ENCODE measurements around the gene ZDHHC22. TPM values are rescaled to one million over a fixed set of nuclear protein-coding genes. Genes with fewer than 3 reads are reported as not detected.

The ZDHHC22 gene
- polyA plus RNA-seq (2012; ENCODE audit: insufficient read length, low read depth): 0.40 TPM

GRCh38 chr14:77141214-77142004, at the start of gene ZDHHC22:
ZDHHC22 (minus strand) TSS chr14:77141791; CDS start chr14:77139738, 2,053 bp downstream.
- no peak for TF ChIP-seq TAF1 (IDR thresholded peaks at IDR 0.05; ENCODE audit: borderline replicate concordance, insufficient read depth, low read length)
- TF ChIP-seq REST (IDR thresholded peaks at IDR 0.05; ENCODE audit: insufficient read depth in 1 of 2, low read depth in 2 of 2, low read length in 2 of 2): peak in 1 of 2 experiments; percentile 67; a peak in 2 of 4 replicates

GRCh38 chr14:77190977-77191376, 49.4 kb upstream of the ZDHHC22 start:
- TF ChIP-seq REST (IDR thresholded peaks at IDR 0.05; ENCODE audit: insufficient read depth in 1 of 2, low read depth in 2 of 2, low read length in 2 of 2): no peak
- no peak for TF ChIP-seq POLR2AphosphoS5 (IDR thresholded peaks at IDR 0.05; ENCODE audit: low read depth, low read length)

GRCh38 chr14:77189479-77189878, 47.9 kb upstream of the ZDHHC22 start:
- no peak for TF ChIP-seq REST (IDR thresholded peaks at IDR 0.05; ENCODE audit: insufficient read depth in 1 of 2, low read depth in 2 of 2, low read length in 2 of 2)

- no peak for TF ChIP-seq FOXP2 (optimal IDR thresholded peaks at IDR 0.05; ENCODE audit: borderline replicate concordance, extremely low read depth, extremely low read length, insufficient read depth)
- TF ChIP-seq TAF1 (IDR thresholded peaks at IDR 0.05; ENCODE audit: borderline replicate concordance, insufficient read depth, low read length): no peak
- no peak for TF ChIP-seq POLR2AphosphoS5 (IDR thresholded peaks at IDR 0.05; ENCODE audit: low read depth, low read length)
- no peak for TF ChIP-seq REST (IDR thresholded peaks at IDR 0.05; ENCODE audit: insufficient read depth in 1 of 2, low read depth in 2 of 2, low read length in 2 of 2)
- TF ChIP-seq SIN3A (IDR thresholded peaks at IDR 0.05; ENCODE audit: borderline replicate concordance, insufficient read depth, low read length): no peak
These were observed 46.0 kb upstream of the ZDHHC22 start for GRCh38 chr14:77187649-77188012.

- TF ChIP-seq SIN3A (IDR thresholded peaks at IDR 0.05; ENCODE audit: borderline replicate concordance, insufficient read depth, low read length): no peak
- no peak for TF ChIP-seq TAF1 (IDR thresholded peaks at IDR 0.05; ENCODE audit: borderline replicate concordance, insufficient read depth, low read length)
- no peak for TF ChIP-seq FOXP2 (optimal IDR thresholded peaks at IDR 0.05; ENCODE audit: borderline replicate concordance, extremely low read depth, extremely low read length, insufficient read depth)
- TF ChIP-seq POLR2AphosphoS5 (IDR thresholded peaks at IDR 0.05; ENCODE audit: low read depth, low read length): no peak
- no peak for TF ChIP-seq REST (IDR thresholded peaks at IDR 0.05; ENCODE audit: insufficient read depth in 1 of 2, low read depth in 2 of 2, low read length in 2 of 2)
These were observed 45.5 kb upstream of the ZDHHC22 start for GRCh38 chr14:77186911-77187648.

Data from PFSK-1 (cell line).